ENCODE results near the gene KCTD1. TPM values are rescaled to one million over a fixed set of nuclear protein-coding genes. Genes with fewer than 3 reads are reported as not detected.

Gene KCTD1
- total and polyA plus RNA-seq, 11 donors, result 4.8 to 21.8 (median 8.9) TPM

DNA sequence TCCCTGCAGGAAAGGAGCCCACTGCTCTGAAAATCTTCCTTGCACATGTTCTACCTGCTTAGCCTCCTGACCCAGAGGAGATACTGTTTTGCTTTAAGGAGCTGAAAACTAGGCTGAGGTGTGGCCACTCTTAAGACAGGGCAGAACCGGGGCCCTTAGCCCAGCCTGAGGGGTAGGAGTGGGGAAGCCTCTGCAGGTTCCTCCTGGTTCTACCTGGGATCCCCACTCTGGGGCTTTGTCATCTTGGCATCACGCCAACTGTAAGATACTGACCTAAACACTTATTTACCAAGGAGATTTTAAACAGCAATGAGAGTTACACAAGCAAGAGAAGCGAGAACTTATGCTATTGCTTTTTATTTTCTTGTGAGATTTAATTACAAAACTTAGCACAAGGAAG lies 86.9 kb downstream of the KCTD1 start:
- 73 to 78% (median 76%) methylated on average over 3 of the region's 3 CpGs for WGBS, 4 donors
- TF ChIP-seq, protein P1, sequence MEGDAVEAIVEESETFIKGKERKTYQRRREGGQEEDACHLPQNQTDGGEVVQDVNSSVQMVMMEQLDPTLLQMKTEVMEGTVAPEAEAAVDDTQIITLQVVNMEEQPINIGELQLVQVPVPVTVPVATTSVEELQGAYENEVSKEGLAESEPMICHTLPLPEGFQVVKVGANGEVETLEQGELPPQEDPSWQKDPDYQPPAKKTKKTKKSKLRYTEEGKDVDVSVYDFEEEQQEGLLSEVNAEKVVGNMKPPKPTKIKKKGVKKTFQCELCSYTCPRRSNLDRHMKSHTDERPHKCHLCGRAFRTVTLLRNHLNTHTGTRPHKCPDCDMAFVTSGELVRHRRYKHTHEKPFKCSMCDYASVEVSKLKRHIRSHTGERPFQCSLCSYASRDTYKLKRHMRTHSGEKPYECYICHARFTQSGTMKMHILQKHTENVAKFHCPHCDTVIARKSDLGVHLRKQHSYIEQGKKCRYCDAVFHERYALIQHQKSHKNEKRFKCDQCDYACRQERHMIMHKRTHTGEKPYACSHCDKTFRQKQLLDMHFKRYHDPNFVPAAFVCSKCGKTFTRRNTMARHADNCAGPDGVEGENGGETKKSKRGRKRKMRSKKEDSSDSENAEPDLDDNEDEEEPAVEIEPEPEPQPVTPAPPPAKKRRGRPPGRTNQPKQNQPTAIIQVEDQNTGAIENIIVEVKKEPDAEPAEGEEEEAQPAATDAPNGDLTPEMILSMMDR (IDR thresholded peaks at IDR 0.05), result no peak
- TF ChIP-seq POLR2A (IDR thresholded peaks at IDR 0.05), result no peak
- peaks cover 0 to 33% (median 10%) of the 10 kb centered on the region in 12 donors for H3K4me1 ChIP-seq
- no peaks in the 10 kb centered on the region for H3K27me3 ChIP-seq
- ATAC-seq (no peak), DNase-seq (no peak)
- H3K36me3 ChIP-seq, result peaks cover 0 to 16% (median 0%) of the 10 kb centered on the region in 9 donors
- H3K9me3 ChIP-seq, result no peaks in the 10 kb centered on the region
- no peak overlapping the region for H3K4me3 ChIP-seq
- peak overlapping the region in 1 of 12 donors; percentile 30 for H3K27ac ChIP-seq
- intact Hi-C loops (cut with DNase I), result loop anchor here in 3 of 10 donors (2.0 to 10.0 kb wide), 4 partner anchors 49 to 196 kb away; no protein-coding TSS in a partner anchor

DNA sequence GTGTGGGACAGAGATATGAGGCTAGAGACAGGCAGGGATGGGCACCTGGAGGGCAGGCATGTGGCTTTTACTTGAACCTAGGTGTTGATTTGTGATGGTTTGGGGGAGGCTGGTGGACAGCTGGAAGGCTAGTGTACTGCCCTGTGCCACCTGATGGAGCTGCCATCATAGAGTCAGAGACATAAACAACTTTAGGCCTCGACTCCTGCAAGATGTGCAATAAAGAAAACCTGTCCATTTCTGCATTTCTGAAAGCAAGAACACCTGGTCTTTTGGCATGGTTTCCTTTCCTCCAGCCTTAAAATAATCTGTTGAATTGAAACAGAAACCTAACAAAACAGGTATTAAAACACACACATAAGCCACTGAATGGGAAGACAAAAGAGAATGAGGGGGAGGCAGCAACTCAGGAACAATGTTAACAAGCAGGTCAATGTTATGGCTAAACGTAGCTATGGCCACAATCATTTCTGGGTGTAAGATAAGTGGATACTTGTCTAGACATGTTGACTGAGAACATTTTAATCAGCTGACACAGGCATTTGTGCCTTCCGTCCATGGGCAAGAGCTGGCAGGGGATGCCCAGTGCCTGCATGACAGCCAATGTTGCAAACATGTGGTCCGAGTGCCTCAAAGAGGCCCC lies 87.8 kb downstream of the KCTD1 start:
- ATAC-seq, result peak; percentile 94 to 96 (median 95)
- H3K4me1 ChIP-seq, result peaks cover 0 to 33% (median 10%) of the 10 kb centered on the region in 12 donors
- DNase-seq, result peak in 4 of 5 donors; percentile 38 to 74 (median 54)
- H3K9me3 ChIP-seq, result no peaks in the 10 kb centered on the region
- WGBS, 4 donors, result 39 to 51% (median 44%) methylated on average over 4 of the region's 4 CpGs
- TF ChIP-seq, protein P1 (IDR thresholded peaks at IDR 0.05), result no peak
- TF ChIP-seq POLR2A (IDR thresholded peaks at IDR 0.05), result no peak
- H3K36me3 ChIP-seq, result peaks cover 0 to 13% (median 2%) of the 10 kb centered on the region in 9 donors
- intact Hi-C loops (cut with DNase I), result loop anchor here in 3 of 10 donors (2.0 to 10.0 kb wide), 4 partner anchors 50 to 197 kb away; no protein-coding TSS in a partner anchor
- no peak overlapping the region for H3K4me3 ChIP-seq
- H3K27ac ChIP-seq, result peak overlapping the region in 6 of 12 donors; percentile 4 to 57 (median 48)
- no peaks in the 10 kb centered on the region for H3K27me3 ChIP-seq

DNA sequence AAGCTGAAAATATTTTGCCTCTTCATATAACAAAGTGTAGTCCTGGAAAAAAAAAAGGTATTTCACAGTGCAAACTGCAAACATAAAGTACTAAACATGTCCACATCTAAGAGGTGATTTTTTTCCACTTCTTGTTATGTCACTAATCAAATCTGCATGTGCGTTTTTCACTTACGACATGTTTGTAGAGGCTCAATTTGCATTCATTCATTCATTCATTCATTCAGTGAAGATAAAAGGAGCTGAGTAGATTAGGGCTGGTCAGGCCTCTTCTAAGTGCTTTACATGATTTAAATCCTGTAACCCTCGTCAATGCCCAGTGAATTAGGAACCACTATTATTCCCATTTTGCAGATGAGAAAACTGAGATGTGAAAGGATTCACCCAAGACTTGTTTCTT lies 88.5 kb downstream of the KCTD1 start:
- Histone ChIP-seq H3K36me3 (peaks cover 0 to 19% (median 3%) of the 10 kb centered on the region in 9 donors), H3K4me1 (peaks cover 0 to 33% (median 10%) of the 10 kb centered on the region in 12 donors), H3K4me3 (no peak overlapping the region), H3K9me3 (no peaks in the 10 kb centered on the region), H3K27ac (peak overlapping the region in 2 of 12 donors; percentile 13 to 54), H3K27me3 (no peaks in the 10 kb centered on the region)
- no peak for ATAC-seq
- intact Hi-C loops (cut with DNase I), result loop anchor here in 4 of 10 donors (2.0 to 10.0 kb wide), 5 partner anchors 51 to 197 kb away; partner anchors contain the start of gene KCTD1 (in 1 of the 4)
- WGBS, 4 donors, result 91 to 98% (median 95%) methylated on average over 3 of the region's 3 CpGs
- TF ChIP-seq, protein P1 (IDR thresholded peaks at IDR 0.05), result no peak
- no peak for TF ChIP-seq POLR2A (IDR thresholded peaks at IDR 0.05)
- no peak for DNase-seq

DNA sequence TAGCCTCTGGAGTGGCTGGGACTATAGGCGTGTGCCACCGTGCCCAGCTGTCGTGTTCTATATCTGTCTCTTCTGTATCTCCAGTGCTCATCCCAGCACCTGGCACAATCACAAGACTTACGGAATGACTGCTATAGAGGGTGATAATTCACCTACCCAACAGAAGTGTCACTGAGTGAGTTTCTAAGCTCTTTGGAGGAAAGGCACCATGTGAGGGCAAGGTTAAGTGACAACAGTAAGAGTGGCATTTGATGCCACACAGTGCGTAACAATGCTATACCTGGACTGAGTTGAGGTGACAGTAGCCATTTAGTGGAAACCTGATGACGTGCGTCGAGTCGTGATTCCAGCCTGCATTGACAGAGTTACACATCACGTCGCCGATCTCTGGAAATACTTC lies 89.0 kb downstream of the KCTD1 start:
- no peak for DNase-seq
- no peak for TF ChIP-seq POLR2A (IDR thresholded peaks at IDR 0.05)
- TF ChIP-seq, protein P1 (IDR thresholded peaks at IDR 0.05), result no peak

More for the DNA sequence above, 89.0 kb downstream of the KCTD1 start:
- no peak for ATAC-seq
- no peak overlapping the region for H3K4me3 ChIP-seq
- H3K9me3 ChIP-seq, result no peaks in the 10 kb centered on the region
- peaks cover 0 to 33% (median 10%) of the 10 kb centered on the region in 12 donors for H3K4me1 ChIP-seq
- no peak overlapping the region for H3K27ac ChIP-seq
- peaks cover 0 to 24% (median 9%) of the 10 kb centered on the region in 9 donors for H3K36me3 ChIP-seq
- no peaks in the 10 kb centered on the region for H3K27me3 ChIP-seq
- intact Hi-C loops (cut with DNase I), result loop anchor here in 1 of 10 donors (10.0 kb wide), 1 partner anchor 85 kb away; the partner anchor contains the start of gene KCTD1
- 84 to 88% (median 86%) methylated on average over 12 of the region's 12 CpGs for WGBS, 4 donors
